ENCODE measurements around the gene RBM19. TPM values are rescaled to one million over a fixed set of nuclear protein-coding genes. Genes with fewer than 3 reads are reported as not detected.

RBM19 gene
- total and polyA plus RNA-seq, 2 donors (not counting 3 experiments of a cell fraction or from before 2014, with no cell fraction given): 13.2 to 34.4 TPM

- no peak for TF ChIP-seq MYC (IDR thresholded peaks at IDR 0.05; ENCODE audit: low read depth, low read length)
- Histone ChIP-seq H3K4me3 (replicated peaks in 1 of 3; ENCODE audit: insufficient read depth in 1 of 3, low read depth in 1 of 3, low read length in 3 of 3) (no peak overlapping the region), H3K36me3 (ENCODE audit: control insufficient read depth in 2 of 2, extremely low read depth in 1 of 2, insufficient read depth in 2 of 2, low read length in 2 of 2) (peaks cover 0 to 9% of the 10 kb centered on the region in 2 experiments), H3K4me2 (ENCODE audit: insufficient read depth, low read length) (no peak overlapping the region), H3K9ac (replicated peaks; ENCODE audit: extremely low read depth, insufficient read depth, low read length) (no peak overlapping the region), H3K4me1 (ENCODE audit: control insufficient read depth, extremely low read depth, insufficient read depth, low read length) (peaks cover 7% of the 10 kb centered on the region), H3K27me3 (ENCODE audit: control insufficient read depth in 2 of 2, insufficient read depth in 2 of 2, low read length in 2 of 2) (no peaks in the 10 kb centered on the region), H3K27ac (ENCODE audit: insufficient read depth, low read depth, low read length) (no peak overlapping the region), H3K9me1 (replicated peaks; ENCODE audit: control insufficient read depth, extremely low read depth, insufficient read depth, low read length) (no peaks in the 10 kb centered on the region), H3K9me3 (replicated peaks; ENCODE audit: control insufficient read depth, insufficient read depth, low read length) (no peaks in the 10 kb centered on the region), H3K79me2 (ENCODE audit: control insufficient read depth, insufficient read depth, low read length) (no peaks in the 10 kb centered on the region), H2AFZ (ENCODE audit: low read depth, low read length) (no peak overlapping the region), H4K20me1 (replicated peaks; ENCODE audit: control insufficient read depth, extremely low read depth, insufficient read depth, low read length) (no peaks in the 10 kb centered on the region)
- POLR2A ChIA-PET: no interaction called here
- intact Hi-C loops (cut with micrococcal nuclease) (no loop called here), dilution Hi-C loops (cut with MboI; ENCODE audit: extremely low pct_ligation_motif_present, low sequenced_read_pairs) (no loop called here)
- CTCF ChIA-PET: interaction anchor here (0.6 kb wide), 1 partner anchor 521 kb away, joined by 3 read pairs; no protein-coding TSS in a partner anchor
- no peak for DNase-seq (ENCODE audit: low read depth, low spot score)
- FAIRE-seq: no peak
- BruUV-seq (replicated peaks): no TSS peak
These were observed 105.9 kb downstream of the RBM19 start for GRCh38 chr12:113860059-113860820.

DNA sequence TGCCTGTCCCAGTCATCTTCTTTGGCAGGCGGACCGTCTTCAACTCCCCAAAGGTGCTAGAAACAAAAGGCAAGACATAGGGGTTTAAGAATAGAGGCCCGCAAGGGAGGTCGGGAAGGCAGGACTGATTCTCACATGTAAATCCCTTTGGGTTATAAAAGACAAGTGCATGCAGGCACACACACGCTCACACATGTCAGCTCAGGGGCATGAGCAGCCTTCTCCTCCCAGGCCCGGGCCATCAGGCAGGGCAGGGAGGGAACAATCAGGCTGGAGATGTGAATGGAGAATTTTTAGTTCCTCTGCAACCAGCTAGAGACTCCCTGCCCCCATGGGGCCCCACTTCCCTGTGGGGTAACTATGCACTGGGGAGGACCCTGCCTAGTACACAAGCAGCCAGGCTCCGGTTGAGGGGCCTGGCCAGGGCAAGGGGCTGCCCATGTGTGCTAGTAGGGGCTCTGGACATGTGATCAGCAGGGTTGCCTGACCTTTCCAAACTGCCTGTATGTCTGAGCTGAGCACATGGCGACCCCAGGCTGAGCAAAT lies 107.2 kb downstream of the RBM19 start:
- dilution Hi-C loops (cut with MboI; ENCODE audit: extremely low pct_ligation_motif_present, low sequenced_read_pairs) (no loop called here), intact Hi-C loops (cut with micrococcal nuclease) (no loop called here)
- Histone ChIP-seq H3K4me1 (ENCODE audit: control insufficient read depth, extremely low read depth, insufficient read depth, low read length) (peaks cover 7% of the 10 kb centered on the region), H3K9me1 (replicated peaks; ENCODE audit: control insufficient read depth, extremely low read depth, insufficient read depth, low read length) (no peaks in the 10 kb centered on the region), H3K36me3 (ENCODE audit: control insufficient read depth in 2 of 2, extremely low read depth in 1 of 2, insufficient read depth in 2 of 2, low read length in 2 of 2) (peaks cover 0 to 9% of the 10 kb centered on the region in 2 experiments), H3K4me2 (ENCODE audit: insufficient read depth, low read length) (no peak overlapping the region), H4K20me1 (replicated peaks; ENCODE audit: control insufficient read depth, extremely low read depth, insufficient read depth, low read length) (no peaks in the 10 kb centered on the region), H2AFZ (ENCODE audit: low read depth, low read length) (no peak overlapping the region), H3K27me3 (ENCODE audit: control insufficient read depth in 2 of 2, insufficient read depth in 2 of 2, low read length in 2 of 2) (no peaks in the 10 kb centered on the region), H3K9me3 (replicated peaks; ENCODE audit: control insufficient read depth, insufficient read depth, low read length) (no peaks in the 10 kb centered on the region), H3K79me2 (ENCODE audit: control insufficient read depth, insufficient read depth, low read length) (no peaks in the 10 kb centered on the region), H3K4me3 (replicated peaks in 1 of 3; ENCODE audit: insufficient read depth in 1 of 3, low read depth in 1 of 3, low read length in 3 of 3) (no peak overlapping the region), H3K9ac (replicated peaks; ENCODE audit: extremely low read depth, insufficient read depth, low read length) (no peak overlapping the region), H3K27ac (ENCODE audit: insufficient read depth, low read depth, low read length) (no peak overlapping the region)
- FAIRE-seq: no peak
- ChIA-PET POLR2A (no interaction called here), CTCF (no interaction called here)
- no peak for DNase-seq (ENCODE audit: low read depth, low spot score)
- no TSS peak for BruUV-seq (replicated peaks)
- TF ChIP-seq POLR2A (IDR thresholded peaks at IDR 0.05; ENCODE audit: low read depth, low read length): no peak
- no peak for TF ChIP-seq FOS (IDR thresholded peaks at IDR 0.05; ENCODE audit: borderline replicate concordance, insufficient read depth, low read length)

Measured in endothelial cell of umbilical vein (primary cell).